Measurements from ENCODE around the gene FAM181B. TPM values are rescaled to one million over a fixed set of nuclear protein-coding genes. Genes with fewer than 3 reads are reported as not detected.
A peak's percentile ranks its signal among the peaks of the same experiment; 100 is the strongest.

FAM181B gene
- total RNA-seq, 1 donor from 2014 or later = 1.0 TPM

- TF ChIP-seq CTCF (IDR thresholded peaks at IDR 0.05; ENCODE audit: unreplicated experiment) = no peak
- no peaks in the 10 kb centered on the region for H3K9me3 Mint-ChIP-seq (ENCODE audit: unreplicated experiment)
- H3K4me3 Mint-ChIP-seq (ENCODE audit: unreplicated experiment) = no peak overlapping the region
- peaks cover 15% of the 10 kb centered on the region for H3K4me1 Mint-ChIP-seq (ENCODE audit: unreplicated experiment)
- DNase-seq (ENCODE audit: low spot score) = no peak
- H3K27ac Mint-ChIP-seq (ENCODE audit: unreplicated experiment) = no peak overlapping the region
- H3K36me3 Mint-ChIP-seq (ENCODE audit: low read depth, unreplicated experiment) = no peaks in the 10 kb centered on the region
- peaks cover 4% of the 10 kb centered on the region for H3K27me3 Mint-ChIP-seq (ENCODE audit: unreplicated experiment)
Measured at GRCh38 chr11:82753921-82754320, 20.3 kb upstream of the FAM181B start.

- TF ChIP-seq CTCF (IDR thresholded peaks at IDR 0.05; ENCODE audit: unreplicated experiment) = no peak
- no peak for DNase-seq (ENCODE audit: low spot score)
- H3K4me3 Mint-ChIP-seq (ENCODE audit: unreplicated experiment) = no peak overlapping the region
- H3K27ac Mint-ChIP-seq (ENCODE audit: unreplicated experiment) = no peak overlapping the region
- H3K9me3 Mint-ChIP-seq (ENCODE audit: unreplicated experiment) = no peaks in the 10 kb centered on the region
- H3K27me3 Mint-ChIP-seq (ENCODE audit: unreplicated experiment) = peaks cover 4% of the 10 kb centered on the region
- H3K36me3 Mint-ChIP-seq (ENCODE audit: low read depth, unreplicated experiment) = no peaks in the 10 kb centered on the region
- H3K4me1 Mint-ChIP-seq (ENCODE audit: unreplicated experiment) = peaks cover 15% of the 10 kb centered on the region
Measured at GRCh38 chr11:82752801-82753200, 19.1 kb upstream of the FAM181B start.

- no peak for TF ChIP-seq CTCF (IDR thresholded peaks at IDR 0.05; ENCODE audit: unreplicated experiment)
- peak; percentile 11 for DNase-seq (ENCODE audit: low spot score)
- Mint-ChIP-seq H3K4me1 (ENCODE audit: unreplicated experiment) (peaks cover 15% of the 10 kb centered on the region), H3K27ac (ENCODE audit: unreplicated experiment) (peak overlapping the region; percentile 40), H3K4me3 (ENCODE audit: unreplicated experiment) (no peak overlapping the region), H3K27me3 (ENCODE audit: unreplicated experiment) (peaks cover 4% of the 10 kb centered on the region), H3K36me3 (ENCODE audit: low read depth, unreplicated experiment) (no peaks in the 10 kb centered on the region), H3K9me3 (ENCODE audit: unreplicated experiment) (no peaks in the 10 kb centered on the region)
Measured at GRCh38 chr11:82750643-82751139, 17.0 kb upstream of the FAM181B start.

- H3K4me1 Mint-ChIP-seq (ENCODE audit: unreplicated experiment) = peaks cover 25% of the 10 kb centered on the region
- H3K4me3 Mint-ChIP-seq (ENCODE audit: unreplicated experiment) = no peak overlapping the region
- no peak for DNase-seq (ENCODE audit: low spot score)
- no peak for TF ChIP-seq CTCF (IDR thresholded peaks at IDR 0.05; ENCODE audit: unreplicated experiment)
- H3K9me3 Mint-ChIP-seq (ENCODE audit: unreplicated experiment) = no peaks in the 10 kb centered on the region
- H3K27me3 Mint-ChIP-seq (ENCODE audit: unreplicated experiment) = peaks cover 2% of the 10 kb centered on the region
- no peaks in the 10 kb centered on the region for H3K36me3 Mint-ChIP-seq (ENCODE audit: low read depth, unreplicated experiment)
- no peak overlapping the region for H3K27ac Mint-ChIP-seq (ENCODE audit: unreplicated experiment)
Measured at GRCh38 chr11:82747471-82747870, 13.8 kb upstream of the FAM181B start.

GRCh38 chr11:82738091-82738490, 4.4 kb upstream of the FAM181B start:
- H3K27ac Mint-ChIP-seq (ENCODE audit: unreplicated experiment) = no peak overlapping the region
- peaks cover 17% of the 10 kb centered on the region for H3K4me1 Mint-ChIP-seq (ENCODE audit: unreplicated experiment)
- no peak for TF ChIP-seq CTCF (IDR thresholded peaks at IDR 0.05; ENCODE audit: unreplicated experiment)
- peaks cover 13% of the 10 kb centered on the region for H3K27me3 Mint-ChIP-seq (ENCODE audit: unreplicated experiment)
- no peak overlapping the region for H3K4me3 Mint-ChIP-seq (ENCODE audit: unreplicated experiment)
- no peaks in the 10 kb centered on the region for H3K9me3 Mint-ChIP-seq (ENCODE audit: unreplicated experiment)
- DNase-seq (ENCODE audit: low spot score) = no peak
- peaks cover 7% of the 10 kb centered on the region for H3K36me3 Mint-ChIP-seq (ENCODE audit: low read depth, unreplicated experiment)

Measured in endothelial cell (in vitro differentiated cells).